ENCODE results near the gene XCR1.

- no peak for TF ChIP-seq CTCF (IDR thresholded peaks at IDR 0.05; ENCODE audit: insufficient read depth, low read length, poor library complexity, severe bottlenecking)
- TF ChIP-seq EZH2phosphoT487 (conservative IDR thresholded peaks at IDR 0.05; ENCODE audit: low read length) = no peak
Observed at GRCh38 chr3:46019707-46020106, 7.6 kb downstream of the XCR1 start.

Measured in SU-DHL-6 (cell line).